HepG2 (cell line): ENCODE measurements around the gene TUBGCP5. TPM values are rescaled to one million over a fixed set of nuclear protein-coding genes. Genes with fewer than 3 reads are reported as not detected.

Source experiments
- BRCA1 ChIP-seq: sonication (generic); formaldehyde crosslinking; IDR thresholded peaks from 2 replicates; pipeline ENCODE4 v1.4.0; 2020; ENCODE audit warnings: missing genetic modification reagents
- FOSL1 ChIP-seq: sonication (generic); formaldehyde crosslinking; IDR thresholded peaks from 2 replicates; pipeline ENCODE4 v1.9.0; 2021; ENCODE audit warnings: missing genetic modification reagents, borderline replicate concordance
- HMG20A ChIP-seq: IDR thresholded peaks from 2 replicates; pipeline ENCODE4 v1.6.1; 2016; ENCODE audit warnings: borderline replicate concordance
- HNF1A ChIP-seq, 2 experiments: sonication (generic) in 1 of 2; formaldehyde crosslinking in 1 of 2; IDR thresholded peaks; 2 replicates each; pipeline versions ENCODE4 v1.4.0 to v1.6.1; 2016 to 2020; ENCODE audit warnings: borderline replicate concordance in 1 of 2, low read depth in 1 of 2, mild to moderate bottlenecking in 1 of 2, missing genetic modification reagents in 1 of 2
- JDP2 ChIP-seq: sonication (generic); formaldehyde crosslinking; IDR thresholded peaks from 2 replicates; pipeline ENCODE4 v1.8.1; 2022; ENCODE audit warnings: missing genetic modification reagents, borderline replicate concordance
- MAFG ChIP-seq: sonication (generic); formaldehyde crosslinking; IDR thresholded peaks from 2 replicates; pipeline ENCODE4 v1.5.1; 2020; ENCODE audit warnings: mild to moderate bottlenecking, missing genetic modification reagents
- PATZ1 ChIP-seq: sonication (generic); formaldehyde crosslinking; IDR thresholded peaks from 2 replicates; pipeline ENCODE4 v1.4.0; 2020; ENCODE audit warnings: missing genetic modification reagents
- SNAI1 ChIP-seq: sonication (generic); formaldehyde crosslinking; IDR thresholded peaks from 2 replicates; pipeline ENCODE4 v1.5.0; 2020; ENCODE audit warnings: mild to moderate bottlenecking, missing genetic modification reagents, borderline replicate concordance
- TRIM24 ChIP-seq: sonication (generic); formaldehyde crosslinking; IDR thresholded peaks from 2 replicates; pipeline ENCODE4 v1.8.0; 2022; ENCODE audit warnings: mild to moderate bottlenecking, missing genetic modification reagents
- ZFP91 ChIP-seq: sonication (generic); formaldehyde crosslinking; IDR thresholded peaks from 2 replicates; pipeline ENCODE4 v1.9.0; 2022; ENCODE audit warnings: missing genetic modification reagents, mild to moderate bottlenecking, borderline replicate concordance
- ZIK1 ChIP-seq: sonication (generic); formaldehyde crosslinking; IDR thresholded peaks from 2 replicates; pipeline ENCODE4 v1.5.0; 2020; ENCODE audit warnings: mild to moderate bottlenecking, low read depth, missing genetic modification reagents, borderline replicate concordance
- ZMYM2 ChIP-seq: sonication (generic); formaldehyde crosslinking; IDR thresholded peaks from 2 replicates; pipeline ENCODE4 v1.8.0; 2022; ENCODE audit warnings: mild to moderate bottlenecking, missing genetic modification reagents
- ZNF18 ChIP-seq: sonication (generic); formaldehyde crosslinking; IDR thresholded peaks from 2 replicates; pipeline ENCODE4 v1.8.0; 2022; ENCODE audit warnings: mild to moderate bottlenecking, missing genetic modification reagents; ENCODE audit not compliant: insufficient replicate concordance
- ZNF225 ChIP-seq: sonication (generic); formaldehyde crosslinking; IDR thresholded peaks from 2 replicates; pipeline ENCODE4 v1.4.0; 2020; ENCODE audit warnings: mild to moderate bottlenecking, missing genetic modification reagents
- ZNF512 ChIP-seq: sonication (generic); formaldehyde crosslinking; IDR thresholded peaks from 2 replicates; pipeline ENCODE4 v1.4.0; 2020; ENCODE audit warnings: mild to moderate bottlenecking, missing genetic modification reagents
- ZNF629 ChIP-seq: sonication (generic); formaldehyde crosslinking; conservative IDR thresholded peaks from 2 replicates; pipeline ENCODE4 v1.5.0; 2020; ENCODE audit warnings: missing genetic modification reagents
- polyA plus RNA-seq, 8 experiments: library from polyadenylated mRNA; depleted of rRNA in 3 of 8; stranded (reverse) in 7 of 8; unstranded in 1 of 8; fragments of >200 nt; fragmentation: Illumina TruSeq in 4 of 8; extraction: Trizol in 4 of 8; gene quantifications; 2 replicates each; pipeline versions ENCODE4 v1.2.1 to v1.2.3, GENCODE V29; 2011 to 2016; ENCODE audit warnings: low read depth in 4 of 8, missing spikeins in 1 of 8, mixed read lengths in 1 of 8; ENCODE audit not compliant: insufficient read depth in 1 of 8
- total RNA-seq, 5 experiments: library from RNA; depleted of rRNA; stranded (reverse); fragments of >200 nt; fragmentation: Illumina TruSeq; extraction: Trizol; gene quantifications; 2 replicates each; pipeline ENCODE4 v1.2.3, GENCODE V29; 2016; ENCODE audit warnings: low read depth in 1 of 5

The TUBGCP5 gene
- total and polyA plus RNA-seq, 2 of the 13 experiments (the other 11 are each of a cell fraction or from before 2014, with no cell fraction given) = 7.2 to 25.0 TPM

GRCh38 chr15:22979238-22980188 lies 59.9 kb downstream of the TUBGCP5 start (continued):
- TF ChIP-seq PATZ1 (CRISPR knock-in tag) = peak; percentile 26
- TF ChIP-seq FOSL1 (CRISPR knock-in tag) = no peak
- TF ChIP-seq ZNF629 (CRISPR knock-in tag) = no peak
- 0 out of 2 replicates have a peak, but pooled peaks have one; percentile 36 for TF ChIP-seq ZNF225 (CRISPR knock-in tag)
- TF ChIP-seq ZNF18 (CRISPR knock-in tag) = no peak
- no peak for TF ChIP-seq ZIK1 (CRISPR knock-in tag)
- no peak for TF ChIP-seq SNAI1 (CRISPR knock-in tag)
- TF ChIP-seq BRCA1 = 0 out of 2 replicates have a peak, but pooled peaks have one; percentile 53
- TF ChIP-seq HMG20A (CRISPR knock-in tag) = no peak
- TF ChIP-seq ZMYM2 (CRISPR knock-in tag) = no peak
- no peak for TF ChIP-seq TRIM24 (CRISPR knock-in tag)
- no peak for TF ChIP-seq ZNF512 (CRISPR knock-in tag)
- no peak for TF ChIP-seq JDP2
- TF ChIP-seq HNF1A (IDR thresholded peaks at IDR 0.05; ENCODE audit: low read depth) = no peak
- no peak for TF ChIP-seq HNF1A (CRISPR knock-in tag; IDR thresholded peaks at IDR 0.05; ENCODE audit: borderline replicate concordance)
- no peak for TF ChIP-seq MAFG (CRISPR knock-in tag)
- TF ChIP-seq ZFP91 (CRISPR knock-in tag) = 0 out of 2 replicates have a peak, but pooled peaks have one; percentile 40
